Right lobe of liver (tissue), 6 donors: ENCODE measurements around the gene ISYNA1. TPM values are rescaled to one million over a fixed set of nuclear protein-coding genes. Genes with fewer than 3 reads are reported as not detected.
A peak's percentile ranks its signal among the peaks of the same experiment; 100 is the strongest.

Source experiments
- ATAC-seq, 4 donors: fragments of 200-7000 bp; cut with Tn5 transposase; one replicate each; pipeline ENCODE4 v1.9.1; 2020; ENCODE audit warnings: mild to moderate bottlenecking in 4 of 4, moderate library complexity in 4 of 4
- DNase-seq, 3 donors: peaks; one replicate each; pipeline ENCODE4 v3.0.0-alpha.2; 2020
- H3K27ac ChIP-seq, 3 donors: fragments of 200-600 bp; one replicate each; pipeline ENCODE4 v1.8.0; 2022
- H3K27me3 ChIP-seq, 2 donors: fragments of 200-600 bp; one replicate each; pipeline ENCODE4 v1.8.0; 2022
- H3K36me3 ChIP-seq, 4 donors: fragments of 200-600 bp; sonication (generic) in 1 of 4; one replicate each; pipeline versions ENCODE4 v1.5.1 to v1.8.0; 2017 to 2022; ENCODE audit warnings: control low read depth in 1 of 4
- H3K4me1 ChIP-seq, 4 donors: fragments of 200-600 bp; sonication (generic) in 1 of 4; one replicate each; pipeline versions ENCODE4 v1.5.1 to v1.8.0; 2017 to 2022; ENCODE audit warnings: control low read depth in 1 of 4
- H3K4me3 ChIP-seq, 3 donors: fragments of 200-600 bp; one replicate each; pipeline ENCODE4 v1.8.0; 2022
- H3K9me3 ChIP-seq, 4 donors: fragments of 200-600 bp; sonication (generic) in 1 of 4; one replicate each; pipeline versions ENCODE4 v1.5.1 to v1.8.0; 2017 to 2022; ENCODE audit warnings: control low read depth in 1 of 4
- CTCF ChIP-seq, 4 donors: fragments of 200-600 bp in 3 of 4; fragments of 450-650 bp in 1 of 4; IDR thresholded peaks; one replicate each; pipeline versions ENCODE4 v1.5.1 to v1.8.0; 2016 to 2022; ENCODE audit warnings: antibody characterized with exemption in 4 of 4, mild to moderate bottlenecking in 2 of 4
- POLR2A ChIP-seq: fragments of 450-650 bp; IDR thresholded peaks from one replicate; pipeline ENCODE4 v1.6.1; 2017; ENCODE audit warnings: antibody characterized with exemption, mild to moderate bottlenecking
- WGBS: methylation state at CpG from one replicate; pipeline ENCODE4 v1.1.6; 2018; ENCODE audit warnings: low coverage, low lambda C conversion rate; ENCODE audit not compliant: insufficient coverage; ENCODE audit errors: missing lambda C conversion rate; 5-methylcytosine and 5-hydroxymethylcytosine counted together
- intact Hi-C, 2 donors: fragments of 100-400 bp; cut with DNase I; formaldehyde crosslinking; loops; one replicate each; pipeline versions ENCODE4 v1.11.2 to v1.14.1; 2022
- total RNA-seq, 6 experiments: library from RNA; depleted of rRNA in 2 of 6; stranded (reverse); fragments of >200 nt in 2 of 6; fragmentation: NEBNext Ultra II Directional in 3 of 6; extraction: Animal tissue kit (Norgen Biotek cat#: 25700) in 3 of 6; gene quantifications; one replicate each; pipeline versions ENCODE4 v1.1.0 to v1.2.4, GENCODE V29; 2016 to 2023
- donor health status: DM: no; HTN: yes; CAD: no.
- donor health status: DM: no; HTN: no; CAD: no.
- donor health status: DM: no; HTN: no; CAD: no.
- donor health status: DM: no; HTN: yes; CAD: no.
- donor health status: DM: no; HTN: yes; CAD: no.

The ISYNA1 gene
- total RNA-seq, 6 experiments from 2014 or later = 6.5 to 8.3 (median 7.8) TPM

DNA sequence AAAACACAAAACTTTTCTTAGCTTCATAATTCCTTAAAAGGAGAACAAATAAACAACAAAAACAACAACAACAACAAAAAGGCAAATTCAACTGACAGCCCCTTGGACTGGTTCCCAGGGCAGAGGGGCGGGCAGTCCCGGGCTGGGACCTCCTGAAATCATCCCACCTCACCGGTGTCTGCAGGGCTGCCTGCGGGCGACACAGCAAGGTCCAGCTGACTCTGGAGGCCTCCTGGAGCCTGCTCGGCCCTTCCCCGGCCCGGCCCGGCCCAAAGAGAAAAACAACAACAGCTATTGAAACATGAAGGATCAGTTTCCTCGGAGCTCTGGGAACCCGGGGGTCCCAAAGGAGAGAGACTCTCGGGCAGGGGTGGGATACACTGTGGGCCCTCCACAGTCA, 5.0 kb upstream of the ISYNA1 start:
- peaks cover 0 to 27% (median 11%) of the 10 kb centered on the region in 4 donors for H3K4me1 ChIP-seq
- DNase-seq (no peak), ATAC-seq (no peak)
- H3K27ac ChIP-seq = no peak overlapping the region
- no peak overlapping the region for H3K4me3 ChIP-seq
- no peaks in the 10 kb centered on the region for H3K27me3 ChIP-seq
- H3K36me3 ChIP-seq = peaks cover 0 to 38% (median 19%) of the 10 kb centered on the region in 4 donors
- TF ChIP-seq POLR2A (no peak), CTCF (IDR thresholded peaks at IDR 0.05) (no peak)
- no peaks in the 10 kb centered on the region for H3K9me3 ChIP-seq
- intact Hi-C loops = loop anchor here in 1 of 2 donors (10.0 kb wide), 1 partner anchor 412 kb away; no protein-coding TSS in a partner anchor
- WGBS = 97% methylated on average over 6 of the region's 12 CpGs

GRCh38 chr19:18441804-18442788, 4.2 kb upstream of the ISYNA1 start:
- intact Hi-C loops = loop anchor here in 1 of 2 donors (10.0 kb wide), 1 partner anchor 413 kb away; no protein-coding TSS in a partner anchor
- ATAC-seq = no peak

DNA sequence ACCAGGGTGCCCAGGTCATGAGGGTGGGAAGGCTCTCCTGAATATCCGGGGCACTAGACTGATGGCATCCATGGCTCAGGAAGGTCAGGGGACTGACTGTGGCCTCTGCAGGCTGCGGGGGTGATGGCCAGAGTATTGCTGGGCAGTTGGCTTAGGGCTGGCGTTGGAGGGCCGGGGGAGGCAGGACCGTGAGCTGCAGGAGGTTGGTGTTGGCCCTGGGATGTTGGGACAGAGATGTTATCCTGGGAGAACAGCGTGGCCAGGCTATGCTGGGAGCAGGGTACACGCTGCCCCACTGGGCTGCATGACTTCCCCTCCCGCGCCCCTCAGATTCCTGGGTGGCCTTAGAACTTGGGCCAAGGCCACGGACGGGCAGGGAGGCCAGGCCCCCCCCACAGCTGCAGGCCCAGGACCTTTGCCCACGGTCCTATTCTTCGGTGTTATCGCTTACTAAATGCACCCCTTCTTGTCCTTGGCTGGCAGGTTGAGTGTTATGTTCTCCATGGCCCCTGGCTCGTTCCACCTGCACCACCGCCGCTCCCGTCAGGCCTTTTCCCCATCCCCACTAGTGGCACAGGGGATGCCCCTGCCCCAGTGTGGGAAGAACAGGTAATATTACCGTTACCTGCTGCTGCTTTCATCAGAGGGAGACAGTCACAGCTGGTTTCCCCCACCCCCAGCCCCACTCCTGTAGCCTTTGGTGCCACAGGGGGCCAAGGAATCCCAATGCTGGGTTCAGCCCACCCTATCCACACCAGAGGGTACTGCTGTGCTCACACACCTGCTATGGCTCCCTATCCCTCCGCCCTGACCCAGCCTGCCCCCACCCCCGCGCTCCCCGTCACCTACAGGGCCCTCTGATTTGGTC, 3.2 kb upstream of the ISYNA1 start:
- no peak for TF ChIP-seq POLR2A
- no peak for TF ChIP-seq CTCF (IDR thresholded peaks at IDR 0.05)
- DNase-seq (no peak), ATAC-seq (no peak)
- Histone ChIP-seq H3K4me1 (peaks cover 0 to 26% (median 6%) of the 10 kb centered on the region in 4 donors), H3K27me3 (no peaks in the 10 kb centered on the region), H3K36me3 (peaks cover 0 to 30% (median 16%) of the 10 kb centered on the region in 4 donors), H3K9me3 (no peaks in the 10 kb centered on the region), H3K27ac (no peak overlapping the region), H3K4me3 (no peak overlapping the region)
- intact Hi-C loops = loop anchor here in 1 of 2 donors (10.0 kb wide), 1 partner anchor 414 kb away; no protein-coding TSS in a partner anchor
- 50% methylated on average over 14 of the region's 23 CpGs for WGBS

More at GRCh38 chr19:18441804-18442788, 4.2 kb upstream of the ISYNA1 start:
- H3K4me1 ChIP-seq = peaks cover 0 to 31% (median 9%) of the 10 kb centered on the region in 4 donors
- no peak overlapping the region for H3K27ac ChIP-seq
- H3K27me3 ChIP-seq = no peaks in the 10 kb centered on the region
- no peak overlapping the region for H3K4me3 ChIP-seq
- H3K36me3 ChIP-seq = peaks cover 0 to 38% (median 19%) of the 10 kb centered on the region in 4 donors
- H3K9me3 ChIP-seq = no peaks in the 10 kb centered on the region
- no peak for DNase-seq
- WGBS = 83% methylated on average over 2 of the region's 5 CpGs
- TF ChIP-seq CTCF (IDR thresholded peaks at IDR 0.05) (no peak), POLR2A (no peak)

DNA sequence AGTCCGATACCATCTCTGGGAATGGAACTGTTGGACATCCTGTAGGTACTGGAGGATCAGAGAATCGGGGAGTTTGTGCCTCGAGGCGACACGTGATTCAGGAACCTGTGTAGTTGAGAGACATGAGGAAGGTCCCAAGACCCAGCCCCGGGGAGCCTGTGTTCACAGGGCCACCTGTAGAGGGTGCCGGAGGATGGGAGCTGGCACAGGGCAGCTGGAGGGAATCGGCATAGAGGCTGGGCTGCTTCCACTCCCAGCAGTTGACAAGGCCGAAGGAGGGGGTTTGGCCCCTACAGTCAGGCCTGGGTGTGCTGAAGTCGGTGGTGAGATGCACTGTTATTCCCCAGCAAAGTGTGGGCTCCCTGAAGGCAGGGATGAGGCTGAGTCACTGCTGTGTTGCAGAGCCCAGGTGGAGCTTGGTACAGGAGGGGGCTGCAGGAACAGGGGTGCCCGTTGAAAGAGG, 2.5 kb upstream of the ISYNA1 start:
- ATAC-seq = peak; percentile 3 to 13 (median 7)
- intact Hi-C loops = loop anchor here in 1 of 2 donors (10.0 kb wide), 1 partner anchor 414 kb away; no protein-coding TSS in a partner anchor

More for the DNA sequence above, 2.5 kb upstream of the ISYNA1 start:
- Histone ChIP-seq H3K9me3 (no peaks in the 10 kb centered on the region), H3K27ac (no peak overlapping the region), H3K36me3 (peaks cover 0 to 23% (median 12%) of the 10 kb centered on the region in 4 donors), H3K27me3 (no peaks in the 10 kb centered on the region), H3K4me1 (peaks cover 0 to 26% (median 6%) of the 10 kb centered on the region in 4 donors), H3K4me3 (no peak overlapping the region)
- no peak for DNase-seq
- TF ChIP-seq POLR2A (no peak), CTCF (IDR thresholded peaks at IDR 0.05) (peak; percentile 9 to 34 (median 16))
- WGBS = 58% methylated on average over 9 of the region's 11 CpGs
